HTR-8/SVneo (cell line): ENCODE measurements around the gene COPS3.

Source experiments
- DNase-seq: peaks from one replicate; pipeline ENCODE4 v3.0.0; 2011; ENCODE audit warnings: low spot score, mixed read lengths; ENCODE audit not compliant: insufficient read length
- FAIRE-seq: peaks from 2 replicates; lab custom pipeline; 2011; peaks lifted over from hg19 to GRCh38; lab: Jason Lieb, UNC

Gene COPS3

GRCh38 chr17:17252149-17252661 is 28.8 kb downstream of the COPS3 start:
- FAIRE-seq (peak; percentile 71), DNase-seq (no peak)

- DNase-seq: no peak
- no peak for FAIRE-seq
These were observed 34.2 kb downstream of the COPS3 start for GRCh38 chr17:17246879-17247278.

- DNase-seq (no peak), FAIRE-seq (no peak)
These were observed 37.9 kb downstream of the COPS3 start for GRCh38 chr17:17243163-17243562.

GRCh38 chr17:17242246-17242645 is 38.8 kb downstream of the COPS3 start:
- FAIRE-seq: no peak
- DNase-seq: no peak

GRCh38 chr17:17241656-17242055 is 39.4 kb downstream of the COPS3 start:
- DNase-seq (no peak), FAIRE-seq (no peak)

- DNase-seq (no peak), FAIRE-seq (no peak)
These were observed 41.2 kb downstream of the COPS3 start for GRCh38 chr17:17239832-17240231.

GRCh38 chr17:17237026-17237799 is 43.8 kb downstream of the COPS3 start, which contains the start of gene FLCN:
TSS of gene FLCN (minus strand) at chr17:17237168. CDS start at chr17:17228137, 9,031 bp downstream.
- peak; percentile 94 for DNase-seq
- FAIRE-seq: peak; percentile 36

GRCh38 chr17:17236295-17237025 is 44.6 kb downstream of the COPS3 start:
- no peak for FAIRE-seq
- peak; percentile 41 for DNase-seq

GRCh38 chr17:17235212-17236174 is 45.6 kb downstream of the COPS3 start:
- peak; percentile 57 for FAIRE-seq

GRCh38 chr17:17232303-17232621 is 48.8 kb downstream of the COPS3 start:
- FAIRE-seq: no peak

More at GRCh38 chr17:17235212-17236174, 45.6 kb downstream of the COPS3 start:
- DNase-seq: no peak

GRCh38 chr17:17231621-17232302 is 49.3 kb downstream of the COPS3 start:
- FAIRE-seq: peak; percentile 55
- no peak for DNase-seq

More at GRCh38 chr17:17232303-17232621, 48.8 kb downstream of the COPS3 start:
- no peak for DNase-seq

- DNase-seq: no peak
- FAIRE-seq: peak; percentile 68
These were observed 51.3 kb downstream of the COPS3 start for GRCh38 chr17:17229416-17230384.

GRCh38 chr17:17228521-17229279 is 52.3 kb downstream of the COPS3 start:
- DNase-seq (no peak), FAIRE-seq (peak; percentile 42)

GRCh38 chr17:17227608-17228520 is 53.2 kb downstream of the COPS3 start:
- FAIRE-seq: no peak
- no peak for DNase-seq

- no peak for FAIRE-seq
These were observed 54.4 kb downstream of the COPS3 start for GRCh38 chr17:17226451-17227265.

GRCh38 chr17:17225901-17226300 is 55.1 kb downstream of the COPS3 start:
- DNase-seq (no peak), FAIRE-seq (no peak)

More at GRCh38 chr17:17226451-17227265, 54.4 kb downstream of the COPS3 start:
- DNase-seq: no peak
